Measurements from ENCODE around the gene MFAP1.
"Not testable (repeated sequence)": the region's sequence is repeated elsewhere in the genome, so short reads cannot be mapped to it uniquely, and the experiment has no call there.

MFAP1 gene

GRCh38 chr15:43808960-43809678, 15.4 kb downstream of the MFAP1 start:
- no peaks in the 10 kb centered on the region for H3K27me3 ChIP-seq (ENCODE audit: low read depth, low read length)
- no peak overlapping the region for H3K4me3 ChIP-seq (ENCODE audit: low read depth in 1 of 2, low read length in 2 of 2)
- no peaks in the 10 kb centered on the region for H3K9me3 ChIP-seq (ENCODE audit: control insufficient read depth in 1 of 2, low read length in 2 of 2)
- no peak overlapping the region for H3K27ac ChIP-seq (ENCODE audit: low read length)
- H3K4me1 ChIP-seq (ENCODE audit: control insufficient read depth in 1 of 2, insufficient read depth in 2 of 2, low read length in 2 of 2) = no peaks in the 10 kb centered on the region
- peaks cover 66 to 94% of the 10 kb centered on the region in 2 donors for H3K36me3 ChIP-seq (ENCODE audit: control insufficient read depth in 1 of 2, insufficient read depth in 2 of 2, low read length in 2 of 2)

GRCh38 chr15:43808435-43808950, 16.0 kb downstream of the MFAP1 start:
- Histone ChIP-seq H3K4me1 (ENCODE audit: control insufficient read depth in 1 of 2, insufficient read depth in 2 of 2, low read length in 2 of 2) (no peaks in the 10 kb centered on the region), H3K9me3 (ENCODE audit: control insufficient read depth in 1 of 2, low read length in 2 of 2) (no peaks in the 10 kb centered on the region), H3K27ac (ENCODE audit: low read length) (no peak overlapping the region), H3K36me3 (ENCODE audit: control insufficient read depth in 1 of 2, insufficient read depth in 2 of 2, low read length in 2 of 2) (peaks cover 61 to 93% of the 10 kb centered on the region in 2 donors), H3K4me3 (ENCODE audit: low read depth in 1 of 2, low read length in 2 of 2) (no peak overlapping the region), H3K27me3 (ENCODE audit: low read depth, low read length) (no peaks in the 10 kb centered on the region)

- H3K9me3 ChIP-seq (ENCODE audit: control insufficient read depth in 1 of 2, low read length in 2 of 2); H3K4me3 ChIP-seq (ENCODE audit: low read depth in 1 of 2, low read length in 2 of 2); H3K27ac ChIP-seq (ENCODE audit: low read length); H3K27me3 ChIP-seq (ENCODE audit: low read depth, low read length): not testable (repeated sequence)
- H3K4me1 ChIP-seq (ENCODE audit: control insufficient read depth in 1 of 2, insufficient read depth in 2 of 2, low read length in 2 of 2) = peaks cover 15 to 20% of the 10 kb centered on the region in 2 donors
- H3K36me3 ChIP-seq (ENCODE audit: control insufficient read depth in 1 of 2, insufficient read depth in 2 of 2, low read length in 2 of 2) = peaks cover 36 to 58% of the 10 kb centered on the region in 2 donors
Observed at GRCh38 chr15:43802676-43803075, 21.8 kb downstream of the MFAP1 start.

- no peaks in the 10 kb centered on the region for H3K27me3 ChIP-seq (ENCODE audit: low read depth, low read length)
- H3K4me1 ChIP-seq (ENCODE audit: control insufficient read depth in 1 of 2, insufficient read depth in 2 of 2, low read length in 2 of 2) = peaks cover 22 to 26% of the 10 kb centered on the region in 2 donors
- peak within 1 kb of the TSS; percentile 96 to 98 for H3K4me3 ChIP-seq (ENCODE audit: low read depth in 1 of 2, low read length in 2 of 2)
- peak within 1 kb of the TSS; percentile 98 for H3K27ac ChIP-seq (ENCODE audit: low read length)
- no peaks in the 10 kb centered on the region for H3K9me3 ChIP-seq (ENCODE audit: control insufficient read depth in 1 of 2, low read length in 2 of 2)
- peaks cover 42 to 57% of the 10 kb centered on the region in 2 donors for H3K36me3 ChIP-seq (ENCODE audit: control insufficient read depth in 1 of 2, insufficient read depth in 2 of 2, low read length in 2 of 2)
Observed at GRCh38 chr15:43800286-43801141, 24.0 kb downstream of the MFAP1 start, which contains the start of gene HYPK. HYPK (plus strand) TSS chr15:43800599; CDS start chr15:43800623, 24 bp downstream.

GRCh38 chr15:43799945-43800285, 24.6 kb downstream of the MFAP1 start, which contains the start of gene SERINC4:
SERINC4 (minus strand) TSS chr15:43800220; CDS start chr15:43799986, 234 bp downstream.
- Histone ChIP-seq H3K4me1 (ENCODE audit: control insufficient read depth in 1 of 2, insufficient read depth in 2 of 2, low read length in 2 of 2) (peaks cover 22 to 32% of the 10 kb centered on the region in 2 donors), H3K9me3 (ENCODE audit: control insufficient read depth in 1 of 2, low read length in 2 of 2) (no peaks in the 10 kb centered on the region), H3K36me3 (ENCODE audit: control insufficient read depth in 1 of 2, insufficient read depth in 2 of 2, low read length in 2 of 2) (peaks cover 42 to 57% of the 10 kb centered on the region in 2 donors), H3K27me3 (ENCODE audit: low read depth, low read length) (no peaks in the 10 kb centered on the region), H3K4me3 (ENCODE audit: low read depth in 1 of 2, low read length in 2 of 2) (peak within 1 kb of the TSS; percentile 96 to 98), H3K27ac (ENCODE audit: low read length) (peak within 1 kb of the TSS; percentile 98)

GRCh38 chr15:43799209-43799944, 25.1 kb downstream of the MFAP1 start:
- peak overlapping the region; percentile 96 to 98 for H3K4me3 ChIP-seq (ENCODE audit: low read depth in 1 of 2, low read length in 2 of 2)
- peaks cover 22 to 37% of the 10 kb centered on the region in 2 donors for H3K4me1 ChIP-seq (ENCODE audit: control insufficient read depth in 1 of 2, insufficient read depth in 2 of 2, low read length in 2 of 2)
- H3K36me3 ChIP-seq (ENCODE audit: control insufficient read depth in 1 of 2, insufficient read depth in 2 of 2, low read length in 2 of 2) = peaks cover 42 to 57% of the 10 kb centered on the region in 2 donors
- H3K9me3 ChIP-seq (ENCODE audit: control insufficient read depth in 1 of 2, low read length in 2 of 2) = no peaks in the 10 kb centered on the region
- no peaks in the 10 kb centered on the region for H3K27me3 ChIP-seq (ENCODE audit: low read depth, low read length)
- peak overlapping the region; percentile 98 for H3K27ac ChIP-seq (ENCODE audit: low read length)

GRCh38 chr15:43796566-43796965, 27.9 kb downstream of the MFAP1 start:
- no peak overlapping the region for H3K4me3 ChIP-seq (ENCODE audit: low read depth in 1 of 2, low read length in 2 of 2)
- peaks cover 31 to 49% of the 10 kb centered on the region in 2 donors for H3K4me1 ChIP-seq (ENCODE audit: control insufficient read depth in 1 of 2, insufficient read depth in 2 of 2, low read length in 2 of 2)
- peaks cover 50 to 52% of the 10 kb centered on the region in 2 donors for H3K36me3 ChIP-seq (ENCODE audit: control insufficient read depth in 1 of 2, insufficient read depth in 2 of 2, low read length in 2 of 2)

GRCh38 chr15:43795997-43796396, 28.5 kb downstream of the MFAP1 start:
- no peaks in the 10 kb centered on the region for H3K9me3 ChIP-seq (ENCODE audit: control insufficient read depth in 1 of 2, low read length in 2 of 2)
- peaks cover 50 to 52% of the 10 kb centered on the region in 2 donors for H3K36me3 ChIP-seq (ENCODE audit: control insufficient read depth in 1 of 2, insufficient read depth in 2 of 2, low read length in 2 of 2)
- H3K4me1 ChIP-seq (ENCODE audit: control insufficient read depth in 1 of 2, insufficient read depth in 2 of 2, low read length in 2 of 2) = peaks cover 25 to 43% of the 10 kb centered on the region in 2 donors
- H3K27me3 ChIP-seq (ENCODE audit: low read depth, low read length) = no peaks in the 10 kb centered on the region
- no peak overlapping the region for H3K4me3 ChIP-seq (ENCODE audit: low read depth in 1 of 2, low read length in 2 of 2)
- no peak overlapping the region for H3K27ac ChIP-seq (ENCODE audit: low read length)

More at GRCh38 chr15:43796566-43796965, 27.9 kb downstream of the MFAP1 start:
- H3K27me3 ChIP-seq (ENCODE audit: low read depth, low read length) = no peaks in the 10 kb centered on the region
- H3K9me3 ChIP-seq (ENCODE audit: control insufficient read depth in 1 of 2, low read length in 2 of 2) = no peaks in the 10 kb centered on the region
- H3K27ac ChIP-seq (ENCODE audit: low read length) = no peak overlapping the region

- Histone ChIP-seq H3K4me3 (ENCODE audit: low read depth in 1 of 2, low read length in 2 of 2) (no peak overlapping the region), H3K9me3 (ENCODE audit: control insufficient read depth in 1 of 2, low read length in 2 of 2) (no peaks in the 10 kb centered on the region), H3K36me3 (ENCODE audit: control insufficient read depth in 1 of 2, insufficient read depth in 2 of 2, low read length in 2 of 2) (peaks cover 50 to 52% of the 10 kb centered on the region in 2 donors), H3K27ac (ENCODE audit: low read length) (no peak overlapping the region), H3K27me3 (ENCODE audit: low read depth, low read length) (no peaks in the 10 kb centered on the region), H3K4me1 (ENCODE audit: control insufficient read depth in 1 of 2, insufficient read depth in 2 of 2, low read length in 2 of 2) (peaks cover 25 to 41% of the 10 kb centered on the region in 2 donors)
Observed at GRCh38 chr15:43795197-43795596, 29.3 kb downstream of the MFAP1 start.

GRCh38 chr15:43794269-43795037, 30.0 kb downstream of the MFAP1 start:
- Histone ChIP-seq H3K27ac (ENCODE audit: low read length) (peak overlapping the region; percentile 99), H3K4me3 (ENCODE audit: low read depth in 1 of 2, low read length in 2 of 2) (no peak overlapping the region), H3K9me3 (ENCODE audit: control insufficient read depth in 1 of 2, low read length in 2 of 2) (no peaks in the 10 kb centered on the region), H3K27me3 (ENCODE audit: low read depth, low read length) (no peaks in the 10 kb centered on the region), H3K36me3 (ENCODE audit: control insufficient read depth in 1 of 2, insufficient read depth in 2 of 2, low read length in 2 of 2) (peaks cover 47 to 49% of the 10 kb centered on the region in 2 donors), H3K4me1 (ENCODE audit: control insufficient read depth in 1 of 2, insufficient read depth in 2 of 2, low read length in 2 of 2) (peaks cover 19 to 35% of the 10 kb centered on the region in 2 donors)
